PFSK-1 (cell line): ENCODE data around the gene PTPN11.

ENCODE experiments used
- FOXP2 ChIP-seq: optimal IDR thresholded peaks from 2 replicates; pipeline ENCODE3; 2011; ENCODE audit warnings: borderline replicate concordance, control low read depth, inconsistent platforms; ENCODE audit not compliant: insufficient read depth; ENCODE audit errors: extremely low read length, extremely low read depth
- POLR2AphosphoS5 ChIP-seq: IDR thresholded peaks from 2 replicates; pipeline ENCODE4 v1.6.1; 2012; ENCODE audit warnings: low read depth, mild to moderate bottlenecking, control low read depth, low read length, moderate library complexity
- REST ChIP-seq, 2 experiments: IDR thresholded peaks; 2 replicates each; pipeline versions ENCODE4 v1.6.1 to v1.8.0; 2011 to 2012; ENCODE audit warnings: low read depth in 2 of 2, low read length in 2 of 2, control low read depth in 1 of 2, inconsistent platforms in 1 of 2, mild to moderate bottlenecking in 1 of 2, moderate library complexity in 1 of 2; ENCODE audit not compliant: insufficient read depth in 1 of 2
- SIN3A ChIP-seq: IDR thresholded peaks from 2 replicates; pipeline ENCODE4 v1.6.1; 2012; ENCODE audit warnings: mild to moderate bottlenecking, low read length, moderate library complexity, borderline replicate concordance; ENCODE audit not compliant: insufficient read depth
- TAF1 ChIP-seq: IDR thresholded peaks from 2 replicates; pipeline ENCODE4 v1.6.1; 2012; ENCODE audit warnings: low read length, control low read depth, borderline replicate concordance; ENCODE audit not compliant: insufficient read depth

DNA sequence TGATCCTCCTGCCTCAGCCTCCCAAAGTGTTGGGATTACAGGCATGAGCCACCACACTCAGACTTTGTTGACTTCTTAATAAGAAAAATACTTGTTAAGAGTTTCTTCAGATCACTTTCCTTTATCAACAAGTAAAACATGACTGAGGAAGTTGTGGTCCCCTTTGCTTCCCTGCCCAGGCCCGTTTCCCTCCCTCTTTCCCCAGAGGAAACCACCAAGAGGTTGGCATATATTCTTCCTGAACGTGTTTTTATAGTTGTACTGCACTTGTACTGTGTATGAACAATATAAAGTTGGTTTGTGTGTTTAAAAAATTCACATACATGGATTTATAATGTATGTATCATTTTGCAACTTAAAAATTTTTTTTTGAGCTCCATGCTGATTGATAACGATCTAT is 28.4 kb downstream of the PTPN11 start:
- no peak for TF ChIP-seq POLR2AphosphoS5
- no peak for TF ChIP-seq REST (IDR thresholded peaks at IDR 0.05; ENCODE audit: insufficient read depth in 1 of 2, low read depth in 2 of 2, low read length in 2 of 2)
- no peak for TF ChIP-seq TAF1
- TF ChIP-seq SIN3A, result no peak
- no peak for TF ChIP-seq FOXP2
